ENCODE data around the gene ZIC5. TPM values are rescaled to one million over a fixed set of nuclear protein-coding genes. Genes with fewer than 3 reads are reported as not detected.

The ZIC5 gene
- polyA plus RNA-seq (2013, experiment 1 of 2): not detected
- not detected for polyA plus RNA-seq (2013, experiment 2 of 2)

DNA sequence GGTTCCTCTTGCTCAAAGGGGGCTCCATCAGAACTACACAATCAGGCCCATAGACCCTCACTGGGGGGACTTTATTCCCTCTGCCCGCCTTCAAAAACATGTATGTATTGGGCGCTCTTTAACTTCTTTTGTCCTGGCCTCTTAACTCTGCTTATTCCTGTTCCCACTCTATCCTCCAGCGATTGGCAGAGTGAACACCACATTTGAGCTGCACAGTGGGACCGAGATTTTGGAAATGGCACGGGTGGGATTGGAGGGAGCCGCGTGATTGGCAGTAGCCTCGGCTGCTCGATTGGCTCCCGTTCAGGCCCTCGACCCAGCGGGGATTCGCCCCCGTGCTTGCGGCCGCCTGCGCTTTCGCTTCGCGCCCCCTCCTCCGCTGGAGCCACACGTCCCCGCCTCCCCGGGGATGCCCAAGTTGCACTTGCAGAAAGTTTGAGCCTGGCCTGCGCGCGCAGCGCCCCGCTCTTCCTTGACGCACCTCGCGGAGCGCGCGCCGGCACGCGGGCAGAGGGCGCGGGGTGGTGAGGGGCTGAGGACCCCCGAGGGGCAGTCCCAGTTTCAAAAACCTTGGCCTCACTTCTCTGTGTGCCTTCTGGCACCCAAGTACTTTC is at the start of gene ZIC5:
Gene ZIC5, minus strand, starts transcription at position 192 of the 614 bp plus-strand sequence. Its CDS starts 164 bp downstream, at position 28.
- peaks cover 4 to 89% of the 10 kb centered on the region in 2 experiments for H3K27me3 ChIP-seq (ENCODE audit: control insufficient read depth in 1 of 2, insufficient read depth in 1 of 2, low read length in 2 of 2)
- no peak within 1 kb of the TSS for H3K18ac ChIP-seq (ENCODE audit: low read depth in 1 of 2, low read length in 2 of 2)
- H2AFZ ChIP-seq (ENCODE audit: low read depth, low read length): no peak within 1 kb of the TSS
- H3K4me1 ChIP-seq (ENCODE audit: control insufficient read depth, insufficient read depth, low read depth, low read length): peaks cover 13% of the 10 kb centered on the region
- peaks cover 10% of the 10 kb centered on the region for H3K9me3 ChIP-seq (ENCODE audit: control insufficient read depth, low read length)
- no peak within 1 kb of the TSS for H2BK15ac ChIP-seq (ENCODE audit: low read depth, poor library complexity, severe bottlenecking)
- H2BK120ac ChIP-seq (ENCODE audit: low read depth, low read length): no peak within 1 kb of the TSS
- H2BK12ac ChIP-seq (ENCODE audit: low read length in 2 of 2): no peak within 1 kb of the TSS
- no peak within 1 kb of the TSS for H4K8ac ChIP-seq (ENCODE audit: low read length)
- no peak within 1 kb of the TSS for H3K14ac ChIP-seq (ENCODE audit: low read length in 2 of 2)
- peak within 1 kb of the TSS; percentile 73 for H3K27ac ChIP-seq (ENCODE audit: low read length, poor library complexity, severe bottlenecking)
- H2BK5ac ChIP-seq (ENCODE audit: low read depth, low read length, poor library complexity, severe bottlenecking): no peak within 1 kb of the TSS
- no peak within 1 kb of the TSS for H3K9ac ChIP-seq (ENCODE audit: low read length)
- H3K23ac ChIP-seq (ENCODE audit: low read length in 2 of 2): peak within 1 kb of the TSS in 1 of 2 experiments; percentile 35
- H3K4me3 ChIP-seq (ENCODE audit: insufficient read depth in 1 of 2, low read depth in 1 of 2, low read length in 2 of 2): peak within 1 kb of the TSS in 1 of 2 experiments; percentile 81
- no peak within 1 kb of the TSS for H3K4ac ChIP-seq (ENCODE audit: low read depth in 1 of 2, low read length in 2 of 2)
- no peak within 1 kb of the TSS for H4K91ac ChIP-seq (ENCODE audit: low read length)
- peak within 1 kb of the TSS; percentile 94 for H3K4me2 ChIP-seq (ENCODE audit: low read length, poor library complexity, severe bottlenecking)
- H3K79me1 ChIP-seq (replicated peaks; ENCODE audit: low read length, poor library complexity, severe bottlenecking): peaks cover 17% of the 10 kb centered on the region
- DNase-seq: no peak
- H3K36me3 ChIP-seq (ENCODE audit: control insufficient read depth in 1 of 2, insufficient read depth in 2 of 2, low read depth in 1 of 2, low read length in 2 of 2): peaks cover 0 to 5% of the 10 kb centered on the region in 2 experiments
- H2AK5ac ChIP-seq (ENCODE audit: low read length, severe bottlenecking): no peak within 1 kb of the TSS
- WGBS: 2% methylated on average over 22 of the region's 41 CpGs

DNA sequence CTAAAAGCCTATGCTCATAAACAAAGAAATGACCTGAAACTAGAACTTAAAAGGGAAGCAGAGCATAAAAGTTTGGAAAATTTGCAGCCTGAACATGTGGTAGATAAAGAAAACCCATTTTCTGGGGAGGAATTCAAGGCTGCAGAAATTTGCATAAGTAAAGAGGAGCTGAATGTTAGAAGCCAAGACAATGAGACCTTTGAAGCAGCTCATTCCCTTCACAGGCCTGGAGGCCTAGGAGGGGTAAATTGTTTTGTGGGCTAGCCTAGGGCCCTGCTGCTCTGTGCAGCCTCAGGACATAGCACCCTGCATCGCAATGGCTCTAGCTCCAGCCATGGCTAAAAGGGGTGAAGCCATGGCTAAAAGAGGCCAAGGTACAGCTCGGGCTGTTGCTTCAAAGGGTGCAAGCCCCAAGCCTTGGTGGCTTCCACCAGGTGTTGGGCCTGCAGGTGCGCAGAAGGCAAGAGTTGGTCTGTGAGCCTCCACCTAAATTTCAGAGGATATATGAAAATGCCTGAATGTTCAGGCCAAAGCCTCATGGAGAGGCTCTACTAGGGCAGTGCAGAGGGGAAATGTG is 48.3 kb upstream of the ZIC5 start:
- H3K79me1 ChIP-seq (replicated peaks; ENCODE audit: low read length, poor library complexity, severe bottlenecking): no peaks in the 10 kb centered on the region

DNA sequence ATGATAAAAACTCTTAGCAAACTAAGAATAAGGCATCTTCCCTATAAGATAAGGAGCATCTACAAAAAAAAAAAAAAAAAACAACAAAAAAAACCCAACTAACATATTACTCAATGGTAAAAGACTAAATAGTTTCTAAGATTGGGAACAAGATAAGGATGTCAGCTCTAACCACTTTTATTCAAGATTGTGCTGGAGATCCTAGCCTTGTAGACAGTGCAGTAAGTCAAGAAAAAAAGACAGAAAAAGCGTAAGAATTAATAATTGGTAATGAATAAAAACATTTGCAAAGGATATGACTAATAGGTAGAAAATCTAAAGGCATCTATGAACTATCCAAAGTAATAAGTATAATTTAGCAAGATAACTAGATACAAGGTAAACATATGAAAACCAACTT is 43.1 kb upstream of the ZIC5 start:
- Histone ChIP-seq H3K9me3 (ENCODE audit: control insufficient read depth, low read length) (no peaks in the 10 kb centered on the region), H3K27ac (ENCODE audit: low read length, poor library complexity, severe bottlenecking) (no peak overlapping the region)
- no CpG with 5 or more reads among the region's 1 CpG for WGBS

More for the DNA sequence above, 48.3 kb upstream of the ZIC5 start:
- no peak overlapping the region for H3K27ac ChIP-seq (ENCODE audit: low read length, poor library complexity, severe bottlenecking)
- DNase-seq: no peak
- no peak overlapping the region for H2AFZ ChIP-seq (ENCODE audit: low read depth, low read length)
- H2BK15ac ChIP-seq (ENCODE audit: low read depth, poor library complexity, severe bottlenecking): no peak overlapping the region
- no peaks in the 10 kb centered on the region for H3K9me3 ChIP-seq (ENCODE audit: control insufficient read depth, low read length)
- H2BK120ac ChIP-seq (ENCODE audit: low read depth, low read length): no peak overlapping the region
- H4K91ac ChIP-seq (ENCODE audit: low read length): no peak overlapping the region
- no peak overlapping the region for H2AK5ac ChIP-seq (ENCODE audit: low read length, severe bottlenecking)
- no peak overlapping the region for H2BK12ac ChIP-seq (ENCODE audit: low read length in 2 of 2)
- H3K18ac ChIP-seq (ENCODE audit: low read depth in 1 of 2, low read length in 2 of 2): no peak overlapping the region
- no peak overlapping the region for H3K23ac ChIP-seq (ENCODE audit: low read length in 2 of 2)
- no peaks in the 10 kb centered on the region for H3K36me3 ChIP-seq (ENCODE audit: control insufficient read depth in 1 of 2, insufficient read depth in 2 of 2, low read depth in 1 of 2, low read length in 2 of 2)
- H3K4me1 ChIP-seq (ENCODE audit: control insufficient read depth, insufficient read depth, low read depth, low read length): no peaks in the 10 kb centered on the region
- no peak overlapping the region for H3K4me3 ChIP-seq (ENCODE audit: insufficient read depth in 1 of 2, low read depth in 1 of 2, low read length in 2 of 2)
- WGBS: 83% methylated on average over 3 of the region's 3 CpGs
- H4K8ac ChIP-seq (ENCODE audit: low read length): no peak overlapping the region
- H3K4ac ChIP-seq (ENCODE audit: low read depth in 1 of 2, low read length in 2 of 2): no peak overlapping the region
- H2BK5ac ChIP-seq (ENCODE audit: low read depth, low read length, poor library complexity, severe bottlenecking): no peak overlapping the region
- no peak overlapping the region for H3K9ac ChIP-seq (ENCODE audit: low read length)
- H3K27me3 ChIP-seq (ENCODE audit: control insufficient read depth in 1 of 2, insufficient read depth in 1 of 2, low read length in 2 of 2): peaks cover 0 to 5% of the 10 kb centered on the region in 2 experiments
- no peak overlapping the region for H3K14ac ChIP-seq (ENCODE audit: low read length in 2 of 2)
- H3K4me2 ChIP-seq (ENCODE audit: low read length, poor library complexity, severe bottlenecking): no peak overlapping the region

DNA sequence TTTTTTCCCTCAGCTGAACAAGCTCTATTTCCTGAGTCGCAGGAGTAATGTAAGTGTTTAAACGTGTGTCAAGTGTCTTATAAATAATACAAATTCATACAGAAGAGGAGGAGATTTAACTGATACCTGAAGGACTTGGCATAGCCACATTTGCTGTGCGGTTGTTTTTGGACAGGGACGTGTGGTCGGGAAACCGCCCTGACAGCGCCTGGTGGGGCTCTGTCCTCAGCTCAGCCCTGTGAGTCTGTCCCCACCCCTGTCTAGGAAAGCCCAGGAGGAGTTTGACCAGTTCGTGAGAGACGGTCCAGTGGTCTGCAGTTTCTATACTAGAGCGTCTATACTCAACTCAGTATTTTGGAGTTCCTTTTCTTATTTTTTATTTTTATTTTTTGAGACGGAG is 26.7 kb upstream of the ZIC5 start:
- no peak overlapping the region for H4K91ac ChIP-seq (ENCODE audit: low read length)
- H3K18ac ChIP-seq (ENCODE audit: low read depth in 1 of 2, low read length in 2 of 2): no peak overlapping the region
- H4K8ac ChIP-seq (ENCODE audit: low read length): no peak overlapping the region
- H3K4me1 ChIP-seq (ENCODE audit: control insufficient read depth, insufficient read depth, low read depth, low read length): peaks cover 6% of the 10 kb centered on the region
- no peak overlapping the region for H3K4ac ChIP-seq (ENCODE audit: low read depth in 1 of 2, low read length in 2 of 2)
- no peak overlapping the region for H2BK5ac ChIP-seq (ENCODE audit: low read depth, low read length, poor library complexity, severe bottlenecking)
- H3K4me3 ChIP-seq (ENCODE audit: insufficient read depth in 1 of 2, low read depth in 1 of 2, low read length in 2 of 2): no peak overlapping the region
- no peak for DNase-seq
- peak overlapping the region; percentile 31 for H2AK5ac ChIP-seq (ENCODE audit: low read length, severe bottlenecking)
- H2BK120ac ChIP-seq (ENCODE audit: low read depth, low read length): no peak overlapping the region
- H3K4me2 ChIP-seq (ENCODE audit: low read length, poor library complexity, severe bottlenecking): no peak overlapping the region
- peaks cover 0 to 75% of the 10 kb centered on the region in 2 experiments for H3K27me3 ChIP-seq (ENCODE audit: control insufficient read depth in 1 of 2, insufficient read depth in 1 of 2, low read length in 2 of 2)
- no peak overlapping the region for H3K23ac ChIP-seq (ENCODE audit: low read length in 2 of 2)
- peaks cover 4% of the 10 kb centered on the region for H3K79me1 ChIP-seq (replicated peaks; ENCODE audit: low read length, poor library complexity, severe bottlenecking)
- H2BK12ac ChIP-seq (ENCODE audit: low read length in 2 of 2): no peak overlapping the region
- no peak overlapping the region for H3K14ac ChIP-seq (ENCODE audit: low read length in 2 of 2)
- H2BK15ac ChIP-seq (ENCODE audit: low read depth, poor library complexity, severe bottlenecking): no peak overlapping the region
- H3K9me3 ChIP-seq (ENCODE audit: control insufficient read depth, low read length): peaks cover 18% of the 10 kb centered on the region
- H3K27ac ChIP-seq (ENCODE audit: low read length, poor library complexity, severe bottlenecking): no peak overlapping the region
- WGBS: 96% methylated on average over 6 of the region's 11 CpGs
- no peak overlapping the region for H3K9ac ChIP-seq (ENCODE audit: low read length)
- no peak overlapping the region for H2AFZ ChIP-seq (ENCODE audit: low read depth, low read length)
- H3K36me3 ChIP-seq (ENCODE audit: control insufficient read depth in 1 of 2, insufficient read depth in 2 of 2, low read depth in 1 of 2, low read length in 2 of 2): no peaks in the 10 kb centered on the region

More for the DNA sequence above, 43.1 kb upstream of the ZIC5 start:
- Histone ChIP-seq H3K23ac (ENCODE audit: low read length in 2 of 2) (no peak overlapping the region), H2BK15ac (ENCODE audit: low read depth, poor library complexity, severe bottlenecking) (no peak overlapping the region), H3K4ac (ENCODE audit: low read depth in 1 of 2, low read length in 2 of 2) (no peak overlapping the region), H3K9ac (ENCODE audit: low read length) (no peak overlapping the region), H2BK120ac (ENCODE audit: low read depth, low read length) (no peak overlapping the region), H3K79me1 (replicated peaks; ENCODE audit: low read length, poor library complexity, severe bottlenecking) (no peaks in the 10 kb centered on the region), H3K4me2 (ENCODE audit: low read length, poor library complexity, severe bottlenecking) (no peak overlapping the region), H2BK12ac (ENCODE audit: low read length in 2 of 2) (no peak overlapping the region), H3K18ac (ENCODE audit: low read depth in 1 of 2, low read length in 2 of 2) (no peak overlapping the region), H3K36me3 (ENCODE audit: control insufficient read depth in 1 of 2, insufficient read depth in 2 of 2, low read depth in 1 of 2, low read length in 2 of 2) (no peaks in the 10 kb centered on the region), H2AFZ (ENCODE audit: low read depth, low read length) (no peak overlapping the region), H3K14ac (ENCODE audit: low read length in 2 of 2) (no peak overlapping the region), H3K4me1 (ENCODE audit: control insufficient read depth, insufficient read depth, low read depth, low read length) (no peaks in the 10 kb centered on the region), H3K27me3 (ENCODE audit: control insufficient read depth in 1 of 2, insufficient read depth in 1 of 2, low read length in 2 of 2) (peaks cover 0 to 10% of the 10 kb centered on the region in 2 experiments), H2AK5ac (ENCODE audit: low read length, severe bottlenecking) (no peak overlapping the region), H4K91ac (ENCODE audit: low read length) (no peak overlapping the region), H3K4me3 (ENCODE audit: insufficient read depth in 1 of 2, low read depth in 1 of 2, low read length in 2 of 2) (no peak overlapping the region), H2BK5ac (ENCODE audit: low read depth, low read length, poor library complexity, severe bottlenecking) (no peak overlapping the region), H4K8ac (ENCODE audit: low read length) (no peak overlapping the region)
- no peak for DNase-seq

All from mesenchymal stem cell (in vitro differentiated cells and primary cell).